HepG2 (cell line): ENCODE measurements around the gene DCHS2.

Source experiments
- EP300 ChIP-seq, 3 experiments: sonication (generic) in 1 of 3; formaldehyde crosslinking in 1 of 3; IDR thresholded peaks; 2 replicates each; pipeline versions ENCODE4 v1.5.1 to v1.6.1; 2011 to 2020; ENCODE audit warnings: low read depth in 2 of 3, low read length in 2 of 3, borderline replicate concordance in 1 of 3, improper control_type of control experiment in 1 of 3, mild to moderate bottlenecking in 1 of 3, missing genetic modification reagents in 1 of 3, moderate library complexity in 1 of 3
- GABPA ChIP-seq, 2 experiments: IDR thresholded peaks; 2 replicates each; pipeline ENCODE4 v1.6.1; 2011 to 2016; ENCODE audit warnings: low read depth in 2 of 2, low read length in 1 of 2, missing biosample characterization in 1 of 2, missing genetic modification characterization in 1 of 2
- MXI1 ChIP-seq: IDR thresholded peaks from 3 replicates; pipeline ENCODE4 v1.6.1; 2012; ENCODE audit warnings: low read depth, low read length, inconsistent platforms, borderline replicate concordance
- PHF20 ChIP-seq: sonication (generic); formaldehyde crosslinking; IDR thresholded peaks from 2 replicates; pipeline ENCODE4 v1.5.0; 2020; ENCODE audit warnings: mild to moderate bottlenecking, missing genetic modification reagents
- ZSCAN29 ChIP-seq: sonication (generic); formaldehyde crosslinking; conservative IDR thresholded peaks from 2 replicates; pipeline ENCODE4 v1.4.0; 2020; ENCODE audit warnings: mild to moderate bottlenecking, missing genetic modification reagents

GRCh38 chr4:154407443-154407842, 84.2 kb downstream of the DCHS2 start:
- no peak for TF ChIP-seq PHF20 (CRISPR knock-in tag)
- no peak for TF ChIP-seq EP300 (IDR thresholded peaks at IDR 0.05; ENCODE audit: low read depth in 2 of 2, low read length in 2 of 2)
- no peak for TF ChIP-seq EP300 (CRISPR knock-in tag; IDR thresholded peaks at IDR 0.05; ENCODE audit: borderline replicate concordance)
- TF ChIP-seq MXI1 = no peak
- no peak for TF ChIP-seq ZSCAN29 (CRISPR knock-in tag)
- no peak for TF ChIP-seq GABPA (IDR thresholded peaks at IDR 0.05; ENCODE audit: low read depth, low read length)
- no peak for TF ChIP-seq GABPA (CRISPR knock-in tag; IDR thresholded peaks at IDR 0.05; ENCODE audit: low read depth)
